HepG2 (cell line): Measurements from ENCODE around the gene SEPTIN2. TPM values are rescaled to one million over a fixed set of nuclear protein-coding genes. Genes with fewer than 3 reads are reported as not detected.

Source experiments
- ATAD3A ChIP-seq: sonication (generic); formaldehyde crosslinking; IDR thresholded peaks from 2 replicates; pipeline ENCODE4 v1.4.0; 2020; ENCODE audit warnings: missing genetic modification reagents
- ELF4 ChIP-seq: sonication (generic); formaldehyde crosslinking; IDR thresholded peaks from 2 replicates; pipeline ENCODE4 v1.5.0; 2020; ENCODE audit warnings: missing genetic modification reagents, mild to moderate bottlenecking, moderate library complexity, borderline replicate concordance
- EZH2 ChIP-seq: conservative IDR thresholded peaks from 2 replicates; pipeline ENCODE4 v1.6.1; 2012; ENCODE audit warnings: mild to moderate bottlenecking, low read depth, low read length, moderate library complexity
- FOXJ3 ChIP-seq: sonication (generic); formaldehyde crosslinking; IDR thresholded peaks from 2 replicates; pipeline ENCODE4 v1.4.0; 2020; ENCODE audit warnings: missing genetic modification reagents, mild to moderate bottlenecking, borderline replicate concordance
- FOXK1 ChIP-seq: sonication (generic); formaldehyde crosslinking; IDR thresholded peaks from 2 replicates; pipeline ENCODE4 v1.4.0; 2020; ENCODE audit warnings: low read depth, missing genetic modification reagents, borderline replicate concordance
- GABPB1 ChIP-seq: IDR thresholded peaks from 2 replicates; pipeline ENCODE4 v1.6.1; 2016; ENCODE audit warnings: mild to moderate bottlenecking, missing genetic modification reagents, moderate library complexity, missing compliant biosample characterization
- YEATS2 ChIP-seq: sonication (generic); formaldehyde crosslinking; IDR thresholded peaks from 2 replicates; pipeline ENCODE4 v1.4.0; 2020; ENCODE audit warnings: missing genetic modification reagents, borderline replicate concordance
- ZBTB10 ChIP-seq: sonication (generic); formaldehyde crosslinking; IDR thresholded peaks from 2 replicates; pipeline ENCODE4 v1.4.0; 2020; ENCODE audit warnings: missing genetic modification reagents, borderline replicate concordance
- ZFP91 ChIP-seq: sonication (generic); formaldehyde crosslinking; IDR thresholded peaks from 2 replicates; pipeline ENCODE4 v1.9.0; 2022; ENCODE audit warnings: missing genetic modification reagents, mild to moderate bottlenecking, borderline replicate concordance
- ZNF432 ChIP-seq: sonication (generic); formaldehyde crosslinking; IDR thresholded peaks from 2 replicates; pipeline ENCODE4 v1.5.0; 2020; ENCODE audit warnings: missing genetic modification reagents, mild to moderate bottlenecking, borderline replicate concordance
- ZSCAN25 ChIP-seq: sonication (generic); formaldehyde crosslinking; IDR thresholded peaks from 2 replicates; pipeline ENCODE4 v1.8.0; 2022; ENCODE audit warnings: mild to moderate bottlenecking, missing genetic modification reagents
- polyA plus RNA-seq, 8 experiments: library from polyadenylated mRNA; depleted of rRNA in 3 of 8; stranded (reverse) in 7 of 8; unstranded in 1 of 8; fragments of >200 nt; fragmentation: Illumina TruSeq in 4 of 8; extraction: Trizol in 4 of 8; gene quantifications; 2 replicates each; pipeline versions ENCODE4 v1.2.1 to v1.2.3, GENCODE V29; 2011 to 2016; ENCODE audit warnings: low read depth in 4 of 8, missing spikeins in 1 of 8, mixed read lengths in 1 of 8; ENCODE audit not compliant: insufficient read depth in 1 of 8
- total RNA-seq, 5 experiments: library from RNA; depleted of rRNA; stranded (reverse); fragments of >200 nt; fragmentation: Illumina TruSeq; extraction: Trizol; gene quantifications; 2 replicates each; pipeline ENCODE4 v1.2.3, GENCODE V29; 2016; ENCODE audit warnings: low read depth in 1 of 5
- TF ChIP-seq, protein P1 (sequence below), 2 experiments: sonication (generic) in 1 of 2; formaldehyde crosslinking in 1 of 2; IDR thresholded peaks; 2 replicates each; pipeline versions ENCODE4 v1.4.0 to v1.6.1; 2016 to 2020; ENCODE audit warnings: borderline replicate concordance in 1 of 2, low read depth in 1 of 2, mild to moderate bottlenecking in 1 of 2, missing genetic modification reagents in 1 of 2
- TF ChIP-seq, protein P2 (sequence below): sonication (generic); formaldehyde crosslinking; IDR thresholded peaks from 2 replicates; pipeline ENCODE4 v1.5.0; 2020; ENCODE audit warnings: mild to moderate bottlenecking, missing genetic modification reagents
- TF ChIP-seq, protein P3 (sequence below): IDR thresholded peaks from 2 replicates; pipeline ENCODE4 v1.6.1; 2012; ENCODE audit warnings: inconsistent platforms

The SEPTIN2 gene
- total and polyA plus RNA-seq, 2 of the 13 experiments (the other 11 are each of a cell fraction or from before 2014, with no cell fraction given) = 493 to 733 TPM

DNA sequence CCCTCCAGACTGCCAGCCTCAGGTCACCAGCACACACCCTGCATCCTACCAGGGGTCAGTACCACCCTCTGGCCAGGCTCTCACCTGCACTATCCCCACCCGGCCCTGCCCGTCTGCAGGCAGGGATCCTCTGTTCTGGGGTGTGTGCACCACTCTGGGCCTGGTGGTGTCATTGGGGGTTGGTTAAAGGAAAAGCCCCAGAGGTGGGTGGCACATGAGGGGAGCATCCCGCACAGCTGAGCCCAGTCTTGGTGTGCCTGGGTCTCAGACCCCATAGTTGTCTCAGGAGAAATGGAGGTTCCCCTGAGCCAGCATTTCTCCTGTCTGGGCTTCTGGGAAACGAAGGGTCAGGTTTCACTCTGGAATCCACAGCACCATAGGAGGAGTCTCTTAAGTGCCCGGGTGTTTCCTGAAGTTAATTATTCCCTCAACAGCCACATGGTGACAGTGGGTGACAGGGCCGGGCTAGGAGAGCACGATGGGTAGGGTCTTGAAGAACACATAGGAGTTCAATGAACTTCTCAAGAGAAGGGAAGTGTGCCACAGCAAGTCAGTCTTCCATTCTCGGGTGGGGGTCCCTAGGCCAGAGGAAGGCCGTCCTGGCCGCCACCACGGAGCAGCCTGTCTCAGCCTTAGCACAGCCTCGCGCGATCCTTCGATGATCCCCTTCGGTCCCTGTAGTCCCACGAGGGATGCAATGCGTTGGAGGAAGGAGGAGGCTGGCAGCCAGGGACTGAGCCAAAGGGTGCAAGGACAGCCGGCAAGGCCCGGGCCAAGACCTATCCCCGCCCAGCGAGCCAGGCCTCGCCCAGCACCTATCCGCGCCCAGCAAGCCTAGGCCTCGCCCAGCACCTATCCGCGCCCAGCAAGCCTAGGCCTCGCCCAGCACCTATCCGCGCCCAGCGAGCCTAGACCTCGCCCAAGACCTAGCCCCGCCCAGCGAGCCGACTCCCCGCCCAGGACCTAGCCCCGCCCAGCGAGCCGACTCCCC, 39.2 kb downstream of the SEPTIN2 start (continued):
- TF ChIP-seq ZBTB10 (CRISPR knock-in tag) (peak; percentile 29; the same call in 1 of the 2 replicates), FOXK1 (0 out of 2 replicates have a peak, but pooled peaks have one; percentile 25), ZFP91 (CRISPR knock-in tag) (peak; percentile 89), ZSCAN25 (CRISPR knock-in tag) (0 out of 2 replicates have a peak, but pooled peaks have one; percentile 39), GABPB1 (CRISPR knock-in tag) (peak; percentile 58), EZH2 (no peak), YEATS2 (CRISPR knock-in tag) (peak; percentile 38; the same call in 1 of the 2 replicates), ZNF432 (CRISPR knock-in tag) (no peak), ATAD3A (peak; percentile 70; the same call in 1 of the 2 replicates), ELF4 (CRISPR knock-in tag) (no peak), FOXJ3 (no peak)
- TF ChIP-seq, protein P1, sequence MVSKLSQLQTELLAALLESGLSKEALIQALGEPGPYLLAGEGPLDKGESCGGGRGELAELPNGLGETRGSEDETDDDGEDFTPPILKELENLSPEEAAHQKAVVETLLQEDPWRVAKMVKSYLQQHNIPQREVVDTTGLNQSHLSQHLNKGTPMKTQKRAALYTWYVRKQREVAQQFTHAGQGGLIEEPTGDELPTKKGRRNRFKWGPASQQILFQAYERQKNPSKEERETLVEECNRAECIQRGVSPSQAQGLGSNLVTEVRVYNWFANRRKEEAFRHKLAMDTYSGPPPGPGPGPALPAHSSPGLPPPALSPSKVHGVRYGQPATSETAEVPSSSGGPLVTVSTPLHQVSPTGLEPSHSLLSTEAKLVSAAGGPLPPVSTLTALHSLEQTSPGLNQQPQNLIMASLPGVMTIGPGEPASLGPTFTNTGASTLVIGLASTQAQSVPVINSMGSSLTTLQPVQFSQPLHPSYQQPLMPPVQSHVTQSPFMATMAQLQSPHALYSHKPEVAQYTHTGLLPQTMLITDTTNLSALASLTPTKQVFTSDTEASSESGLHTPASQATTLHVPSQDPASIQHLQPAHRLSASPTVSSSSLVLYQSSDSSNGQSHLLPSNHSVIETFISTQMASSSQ (IDR thresholded peaks at IDR 0.05; ENCODE audit: low read depth) = peak; percentile 78
- TF ChIP-seq, protein P1 (CRISPR knock-in tag; IDR thresholded peaks at IDR 0.05; ENCODE audit: borderline replicate concordance) = peak; percentile 62; the same call in 1 of the 2 replicates
- TF ChIP-seq, protein P2, sequence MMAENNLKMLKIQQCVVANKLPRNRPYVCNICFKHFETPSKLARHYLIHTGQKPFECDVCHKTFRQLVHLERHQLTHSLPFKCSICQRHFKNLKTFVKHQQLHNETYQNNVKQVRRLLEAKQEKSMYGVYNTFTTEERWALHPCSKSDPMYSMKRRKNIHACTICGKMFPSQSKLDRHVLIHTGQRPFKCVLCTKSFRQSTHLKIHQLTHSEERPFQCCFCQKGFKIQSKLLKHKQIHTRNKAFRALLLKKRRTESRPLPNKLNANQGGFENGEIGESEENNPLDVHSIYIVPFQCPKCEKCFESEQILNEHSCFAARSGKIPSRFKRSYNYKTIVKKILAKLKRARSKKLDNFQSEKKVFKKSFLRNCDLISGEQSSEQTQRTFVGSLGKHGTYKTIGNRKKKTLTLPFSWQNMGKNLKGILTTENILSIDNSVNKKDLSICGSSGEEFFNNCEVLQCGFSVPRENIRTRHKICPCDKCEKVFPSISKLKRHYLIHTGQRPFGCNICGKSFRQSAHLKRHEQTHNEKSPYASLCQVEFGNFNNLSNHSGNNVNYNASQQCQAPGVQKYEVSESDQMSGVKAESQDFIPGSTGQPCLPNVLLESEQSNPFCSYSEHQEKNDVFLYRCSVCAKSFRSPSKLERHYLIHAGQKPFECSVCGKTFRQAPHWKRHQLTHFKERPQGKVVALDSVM (CRISPR knock-in tag) = peak; percentile 47
- TF ChIP-seq, protein P3, sequence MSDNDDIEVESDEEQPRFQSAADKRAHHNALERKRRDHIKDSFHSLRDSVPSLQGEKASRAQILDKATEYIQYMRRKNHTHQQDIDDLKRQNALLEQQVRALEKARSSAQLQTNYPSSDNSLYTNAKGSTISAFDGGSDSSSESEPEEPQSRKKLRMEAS = peak; percentile 68
